NAMALWA (cell line): ENCODE results near the gene C12orf75.
"Not testable (repeated sequence)": the region's sequence is repeated elsewhere in the genome, so short reads cannot be mapped to it uniquely, and the experiment has no call there.

Experiments used
- DNase-seq: peaks from one replicate; pipeline ENCODE4 v3.0.0-alpha.2; 2015; ENCODE audit warnings: low spot score

The C12orf75 gene

GRCh38 chr12:105330283-105330930 is at the start of gene C12orf75:
Gene C12orf75, plus strand, starts transcription at chr12:105330691. Its CDS starts 201 bp downstream, at chr12:105330892.
- peak; percentile 92 for DNase-seq

GRCh38 chr12:105280966-105281693 is 49.4 kb upstream of the C12orf75 start:
- no peak for DNase-seq

DNA sequence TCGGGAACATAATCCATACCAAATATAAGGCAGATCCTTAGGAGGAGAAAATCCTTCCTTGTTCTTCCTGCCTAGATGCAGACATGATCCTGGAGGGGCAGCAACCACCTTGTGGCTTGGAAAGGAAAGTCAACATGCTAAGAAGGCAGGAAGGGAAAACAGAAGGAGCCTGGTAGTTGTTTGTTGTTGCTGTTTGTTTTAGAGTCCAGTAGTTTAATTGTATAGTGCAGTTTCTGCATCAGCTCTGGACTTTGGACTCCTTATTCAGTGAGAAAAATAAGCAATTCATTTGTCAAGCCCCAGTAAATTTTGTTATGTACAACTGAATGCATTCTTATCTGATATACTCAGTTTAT is 48.8 kb upstream of the C12orf75 start:
- DNase-seq, result no peak

GRCh38 chr12:105285378-105285777 is 45.1 kb upstream of the C12orf75 start:
- no peak for DNase-seq

DNA sequence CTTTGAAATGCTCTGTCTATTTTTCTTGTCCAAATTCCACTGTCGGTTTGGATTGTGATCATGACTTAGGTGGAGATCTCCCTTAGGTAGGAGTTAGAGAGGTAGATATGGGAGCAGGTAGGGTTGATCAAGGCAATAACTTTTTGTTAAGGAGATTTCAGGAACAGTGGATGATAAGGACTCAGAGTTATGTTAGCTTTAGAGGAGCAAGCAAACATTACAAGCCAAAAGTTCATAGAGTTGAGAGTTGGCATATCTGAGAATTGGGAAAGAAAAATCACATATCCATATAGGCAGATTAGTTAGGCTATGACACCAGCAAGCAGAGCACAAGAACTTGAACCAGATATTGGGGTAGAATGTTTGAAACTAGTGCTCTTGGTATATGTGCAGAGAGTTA is 43.1 kb upstream of the C12orf75 start:
- DNase-seq, result no peak

GRCh38 chr12:105288311-105288996 is 42.0 kb upstream of the C12orf75 start:
- DNase-seq, result no peak

- DNase-seq, result no peak
Measured at GRCh38 chr12:105289114-105289904, 41.2 kb upstream of the C12orf75 start.

DNA sequence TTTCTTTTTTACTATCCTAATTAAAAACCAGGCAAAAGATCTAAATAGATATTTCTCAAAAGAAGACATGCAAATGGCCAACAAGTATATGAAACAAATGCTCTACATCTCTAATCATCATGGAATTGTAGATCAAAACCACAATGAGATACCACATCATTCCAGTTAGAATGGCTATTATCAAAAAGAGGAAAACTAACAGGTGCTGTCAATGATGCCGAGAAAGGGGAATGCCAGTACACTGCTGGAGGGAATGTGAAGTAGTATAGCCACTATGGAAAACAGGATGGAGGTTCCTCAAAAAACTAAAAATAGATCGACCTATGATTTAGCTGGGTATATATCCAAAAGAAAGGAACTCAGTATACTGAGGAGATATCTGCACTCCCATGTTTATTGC is 39.0 kb upstream of the C12orf75 start:
- DNase-seq, result no peak

DNA sequence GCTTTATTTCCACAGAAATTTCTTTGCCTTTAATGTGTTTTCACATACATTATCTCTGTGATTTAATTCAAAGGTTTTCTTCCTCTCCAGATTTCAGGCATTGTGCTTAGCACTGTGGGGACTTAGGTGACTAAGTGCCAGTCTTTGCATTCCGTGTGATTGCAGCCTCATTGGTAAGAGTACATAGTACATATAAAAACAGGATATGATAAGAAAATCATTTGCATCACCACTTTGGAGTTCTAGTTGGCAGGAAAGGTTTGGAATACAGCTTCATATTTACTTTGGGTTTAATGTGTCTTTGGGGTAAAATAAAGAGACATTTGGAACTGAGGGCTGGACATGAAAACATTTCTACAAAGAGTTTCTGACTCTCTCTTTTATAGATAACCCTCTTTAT is 37.8 kb upstream of the C12orf75 start:
- no peak for DNase-seq

- no peak for DNase-seq
Measured at GRCh38 chr12:105293187-105293586, 37.3 kb upstream of the C12orf75 start.

DNA sequence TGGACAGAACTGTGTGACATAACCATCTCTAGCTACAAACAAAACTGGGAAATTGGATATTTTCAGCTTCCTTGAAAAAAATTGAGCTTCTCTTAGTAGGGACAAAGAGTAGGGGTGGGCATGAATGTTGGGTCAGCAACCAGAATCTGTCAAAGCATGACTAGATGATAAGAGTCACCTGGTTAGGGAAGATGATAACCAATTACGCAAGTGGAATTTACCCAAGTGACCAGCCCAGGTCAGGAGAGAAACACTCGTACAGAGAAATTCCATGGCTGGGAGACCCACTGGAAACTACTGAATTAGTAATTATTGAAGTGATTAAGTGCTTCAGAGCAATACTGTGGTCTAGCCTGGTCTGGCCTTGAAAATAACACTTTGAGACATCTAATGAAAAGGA is 36.3 kb upstream of the C12orf75 start:
- no peak for DNase-seq

DNA sequence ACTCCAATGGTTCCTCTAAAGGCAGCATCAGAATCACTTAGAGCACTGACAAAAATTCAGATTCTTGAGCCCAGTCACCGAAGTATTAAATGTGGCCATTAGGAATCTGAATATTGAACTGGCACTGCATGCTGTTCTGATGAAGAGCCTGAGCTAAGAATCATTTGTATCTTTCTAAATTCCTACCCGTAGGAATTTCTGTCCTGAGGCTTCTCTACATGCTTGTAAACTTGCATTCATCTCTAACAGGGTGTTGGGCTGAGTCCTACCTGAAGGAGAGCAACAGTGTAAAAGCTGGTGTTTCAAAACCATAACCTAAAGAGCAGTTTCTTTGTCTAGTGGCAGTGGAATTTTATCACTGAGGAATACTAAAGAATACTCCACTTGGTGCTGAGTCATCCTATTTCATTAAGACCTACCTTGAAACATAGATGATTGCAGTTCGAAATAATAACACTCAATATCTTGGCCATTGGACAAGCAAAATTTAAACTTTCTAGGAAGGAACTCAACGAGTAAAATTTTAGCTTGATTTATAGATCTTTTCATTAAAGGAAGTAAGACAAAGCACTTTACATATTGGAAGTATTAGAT is 35.5 kb upstream of the C12orf75 start:
- no peak for DNase-seq

DNA sequence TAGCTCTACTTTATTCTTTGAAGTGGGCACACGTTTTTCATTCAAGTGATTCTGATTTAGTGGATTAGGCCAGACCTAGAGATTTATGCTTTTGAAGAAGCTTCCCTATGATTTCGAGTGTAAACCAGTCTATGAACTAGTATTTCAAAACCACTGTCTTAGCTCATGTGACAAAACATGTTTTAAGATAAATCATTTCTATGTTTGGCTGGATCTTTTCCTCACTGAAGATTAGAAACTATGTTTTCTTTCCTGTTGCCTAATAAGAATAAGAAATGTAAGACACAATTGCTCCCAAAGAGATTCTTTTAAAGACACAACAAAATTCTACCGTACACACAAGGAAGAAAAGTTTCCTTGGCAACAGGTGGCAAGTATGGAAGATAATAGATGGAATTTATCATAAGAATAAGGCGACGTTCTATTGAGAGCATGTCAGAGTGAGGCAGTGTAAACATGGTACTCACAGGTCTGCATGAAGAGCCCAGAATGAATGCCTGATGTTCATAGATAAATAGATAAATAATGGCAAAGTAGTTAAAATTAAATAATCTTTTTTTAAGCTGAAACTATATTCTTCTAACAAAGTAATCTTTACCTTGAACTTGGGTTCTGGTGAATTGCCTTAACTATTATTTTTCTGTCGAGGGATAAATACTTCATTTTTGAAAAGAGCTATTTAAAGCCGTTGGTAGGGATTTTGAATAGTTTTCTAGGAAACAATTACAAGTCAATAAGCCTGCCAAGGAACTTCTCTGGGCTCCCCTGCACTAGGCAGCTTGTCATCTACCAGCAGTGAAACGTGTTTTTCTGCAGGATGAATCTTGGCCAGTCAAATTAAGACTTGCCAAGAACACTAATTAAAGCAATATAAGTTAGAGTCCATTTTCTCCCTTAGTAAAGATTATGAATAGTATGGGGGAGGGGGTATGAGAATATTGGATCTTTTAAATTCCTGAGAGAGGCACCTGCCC is 34.1 kb upstream of the C12orf75 start:
- no peak for DNase-seq

DNA sequence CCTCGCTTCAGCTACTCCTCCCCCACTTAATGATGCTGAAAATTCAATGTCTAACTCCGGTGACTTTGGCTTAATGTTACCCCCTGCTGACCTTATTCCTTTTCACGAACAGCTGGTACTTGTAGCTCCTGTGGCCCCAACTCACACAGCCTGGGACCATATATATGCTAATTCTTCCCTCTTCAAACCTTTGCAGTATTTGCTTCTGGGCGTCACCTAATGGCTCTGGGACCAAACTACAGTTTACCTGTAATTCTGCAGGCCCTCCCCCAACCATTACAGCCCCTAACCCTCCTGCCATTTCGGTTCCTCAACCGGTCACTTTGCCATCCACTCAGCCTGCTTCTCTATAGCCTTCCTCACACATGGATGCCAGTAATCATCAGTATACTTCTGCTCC is 29.6 kb upstream of the C12orf75 start:
- no peak for DNase-seq

- no peak for DNase-seq
Measured at GRCh38 chr12:105301696-105302095, 28.8 kb upstream of the C12orf75 start.

GRCh38 chr12:105302986-105303385 is 27.5 kb upstream of the C12orf75 start:
- not testable (repeated sequence) for DNase-seq

DNA sequence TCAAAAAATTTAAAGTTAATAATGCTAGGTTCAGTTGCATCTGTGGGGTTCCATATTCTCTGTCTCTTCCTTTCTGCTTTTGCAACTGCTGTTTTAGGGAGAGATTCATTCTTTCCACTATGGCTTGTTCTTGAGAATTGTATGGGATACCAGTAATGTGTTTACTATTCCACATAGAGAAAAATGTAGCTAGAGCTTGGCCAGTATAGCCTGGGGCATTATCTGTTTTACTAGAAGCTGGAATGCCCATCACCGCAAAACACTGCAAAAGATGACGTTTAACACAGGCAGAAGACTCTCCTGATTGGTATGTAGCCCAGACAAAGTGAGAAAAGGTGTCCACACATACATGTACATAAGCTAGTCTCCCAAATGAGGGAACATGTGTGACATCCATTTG is 25.9 kb upstream of the C12orf75 start:
- not testable (repeated sequence) for DNase-seq

DNA sequence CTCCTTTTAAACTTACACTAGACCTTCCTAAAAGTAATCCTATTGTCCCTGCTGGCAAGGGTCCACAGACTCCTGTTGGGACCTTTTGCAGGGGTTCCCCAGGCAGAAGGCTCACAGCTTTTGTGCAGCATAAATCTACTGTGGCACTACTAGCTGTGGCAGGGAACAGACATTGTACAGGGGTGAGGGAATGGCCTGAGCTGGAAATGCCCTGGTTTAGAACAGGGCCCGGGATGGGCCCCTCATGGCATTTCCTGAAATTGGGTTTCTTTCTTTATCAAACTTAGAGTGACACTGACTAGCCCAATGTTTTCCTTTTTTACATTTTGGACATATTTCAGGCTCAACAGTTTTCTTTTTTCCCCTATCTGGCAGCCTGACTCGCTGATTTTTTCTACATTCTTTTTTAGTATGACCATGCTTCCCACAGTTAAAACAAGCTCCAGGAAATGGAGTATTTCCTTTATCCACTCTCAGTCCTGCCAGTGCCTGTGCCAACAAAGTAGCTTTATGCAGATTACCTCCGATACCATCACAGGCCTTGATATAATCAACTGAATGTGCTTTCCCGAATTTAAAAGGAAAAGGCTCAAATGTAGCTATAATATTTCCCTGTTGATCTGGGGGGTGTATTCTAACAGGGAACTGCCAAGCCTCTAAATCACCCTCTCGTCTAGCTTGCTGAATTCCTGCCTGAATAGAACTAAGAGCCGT is 22.7 kb upstream of the C12orf75 start:
- not testable (repeated sequence) for DNase-seq

DNA sequence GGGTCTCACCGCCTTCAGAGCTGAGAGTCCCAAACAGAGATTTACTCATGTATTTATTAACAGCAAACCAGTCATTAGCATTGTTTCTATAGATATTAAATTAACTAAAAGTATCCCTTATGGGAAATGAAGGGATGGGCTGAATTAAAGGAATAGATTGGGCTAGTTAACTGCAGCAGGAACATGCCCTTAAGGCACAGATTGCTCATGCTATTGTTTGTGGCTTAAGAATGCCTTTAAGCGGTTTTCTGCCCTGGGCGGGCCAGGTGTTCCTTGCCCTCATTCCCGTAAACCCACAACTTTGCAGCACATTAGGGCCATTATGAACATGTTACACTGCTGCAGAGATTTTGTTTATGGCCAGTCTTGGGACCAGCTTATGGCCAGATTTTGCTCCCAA is 21.7 kb upstream of the C12orf75 start:
- not testable (repeated sequence) for DNase-seq

DNA sequence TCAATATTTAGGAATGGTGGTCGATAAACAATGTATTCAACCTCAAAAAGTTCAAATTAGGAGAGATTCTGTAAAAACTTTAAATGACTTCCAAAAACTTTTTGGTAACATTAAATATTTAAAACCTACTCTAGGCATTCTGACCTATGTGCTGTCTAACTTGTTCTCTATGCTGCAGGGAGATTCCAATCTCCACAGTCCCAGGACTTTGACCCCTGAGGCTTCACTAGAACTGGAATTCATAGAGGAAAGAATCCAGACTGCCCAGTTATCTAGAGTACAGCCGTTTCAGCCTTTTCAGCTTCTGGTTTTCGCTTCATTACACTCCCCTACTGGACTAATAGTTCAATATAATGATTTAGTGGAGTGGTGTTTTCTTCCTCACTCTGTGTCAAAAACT is 21.1 kb upstream of the C12orf75 start:
- DNase-seq, result not testable (repeated sequence)
